ENCODE data around the gene PRKRA. TPM values are rescaled to one million over a fixed set of nuclear protein-coding genes. Genes with fewer than 3 reads are reported as not detected.
"Not testable (repeated sequence)": the region's sequence is repeated elsewhere in the genome, so short reads cannot be mapped to it uniquely, and the experiment has no call there.

The PRKRA gene
- total RNA-seq, 1 donor from 2014 or later, result 70.3 TPM

DNA sequence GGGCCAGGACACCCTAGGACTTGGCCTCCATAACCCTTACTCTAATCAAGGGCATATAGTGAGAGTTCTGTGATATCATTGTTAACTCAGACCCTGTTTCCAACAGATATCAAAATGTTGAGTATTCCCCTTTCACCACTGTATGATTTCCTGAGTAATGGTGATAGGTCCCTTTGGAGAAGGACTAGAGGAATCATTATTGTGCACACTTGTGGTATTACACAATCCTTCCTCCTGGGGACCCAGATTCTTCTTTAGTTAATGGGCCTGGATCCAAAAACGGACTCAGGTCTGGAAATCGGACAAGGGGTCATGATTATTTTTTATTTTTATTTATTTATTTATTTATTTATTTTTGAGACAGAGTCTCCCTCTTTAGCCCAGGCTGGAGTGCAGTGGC, 23.5 kb downstream of the PRKRA start:
- Mint-ChIP-seq H3K4me1 (no peaks in the 10 kb centered on the region), H3K9me3 (peaks cover 30% of the 10 kb centered on the region), H3K4me3 (no peak overlapping the region), H3K27ac (no peak overlapping the region), H3K36me3 (peaks cover 54% of the 10 kb centered on the region), H3K27me3 (ENCODE audit: low read depth) (no peaks in the 10 kb centered on the region)
- no peak for TF ChIP-seq CTCF (IDR thresholded peaks at IDR 0.05; ENCODE audit: unreplicated experiment)
- no peak for DNase-seq (ENCODE audit: low spot score in 2 of 2, unreplicated experiment in 2 of 2)

DNA sequence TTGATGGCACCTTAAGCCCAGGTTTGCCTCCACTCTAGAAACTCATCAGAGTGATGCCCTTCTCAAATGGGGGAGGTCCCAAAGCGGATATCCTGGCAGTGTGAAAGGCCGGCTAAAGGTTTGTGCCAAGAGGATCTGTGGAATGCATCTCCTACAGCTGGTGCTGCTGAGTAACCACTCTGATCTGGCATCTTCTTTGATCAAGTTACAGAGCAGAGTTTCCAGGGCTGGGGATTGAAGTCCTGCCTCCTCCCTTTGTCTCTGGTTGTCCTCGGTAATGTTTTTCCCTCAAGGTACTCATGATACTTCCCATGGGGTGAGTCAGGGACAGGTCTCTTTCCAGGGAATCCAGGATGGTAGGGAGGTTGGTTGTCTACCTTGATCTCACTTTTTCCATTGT, 24.6 kb downstream of the PRKRA start:
- H3K9me3 Mint-ChIP-seq, result peaks cover 30% of the 10 kb centered on the region
- no peak overlapping the region for H3K4me3 Mint-ChIP-seq
- H3K27me3 Mint-ChIP-seq (ENCODE audit: low read depth), result no peaks in the 10 kb centered on the region
- no peak overlapping the region for H3K27ac Mint-ChIP-seq
- peaks cover 45% of the 10 kb centered on the region for H3K36me3 Mint-ChIP-seq
- DNase-seq (ENCODE audit: low spot score in 2 of 2, unreplicated experiment in 2 of 2), result no peak
- no peaks in the 10 kb centered on the region for H3K4me1 Mint-ChIP-seq
- no peak for TF ChIP-seq CTCF (IDR thresholded peaks at IDR 0.05; ENCODE audit: unreplicated experiment)

DNA sequence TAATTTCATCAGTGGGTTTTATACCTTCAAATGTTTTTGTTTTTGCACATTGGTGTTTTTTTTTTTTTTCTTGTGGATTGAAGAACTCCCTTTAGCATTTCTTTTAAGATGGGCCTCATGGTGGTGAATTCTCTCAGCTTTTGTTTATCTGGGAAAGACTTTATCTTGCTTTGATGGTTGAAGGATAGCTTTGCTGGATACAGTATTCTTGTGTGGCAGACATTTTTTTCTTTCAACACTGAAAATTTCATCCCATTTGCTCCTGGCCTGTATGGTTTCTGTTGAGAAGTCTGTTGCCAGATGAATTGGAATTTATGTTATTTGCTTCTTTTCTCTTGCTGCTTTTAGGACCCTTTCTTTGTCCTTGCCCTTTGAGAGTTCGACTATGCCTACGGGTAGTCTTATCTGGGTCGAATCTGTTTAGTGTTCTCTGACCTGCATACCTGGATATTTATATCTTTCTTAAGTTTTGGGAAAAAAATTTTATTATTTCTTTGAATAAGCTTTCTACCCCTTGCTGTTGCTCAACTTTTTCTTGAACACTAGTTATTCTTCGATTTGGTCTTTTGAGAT, 25.6 kb downstream of the PRKRA start:
- H3K36me3 Mint-ChIP-seq, result peaks cover 38% of the 10 kb centered on the region
- H3K27ac Mint-ChIP-seq, result no peak overlapping the region

GRCh38 chr2:178423746-178424145, 27.2 kb downstream of the PRKRA start:
- not testable (repeated sequence) for H3K4me3 Mint-ChIP-seq; H3K27me3 Mint-ChIP-seq (ENCODE audit: low read depth); DNase-seq (ENCODE audit: low spot score in 2 of 2, unreplicated experiment in 2 of 2); H3K27ac Mint-ChIP-seq; H3K4me1 Mint-ChIP-seq
- H3K36me3 Mint-ChIP-seq, result peaks cover 31% of the 10 kb centered on the region
- peaks cover 30% of the 10 kb centered on the region for H3K9me3 Mint-ChIP-seq

More for the DNA sequence above, 25.6 kb downstream of the PRKRA start:
- H3K4me3 Mint-ChIP-seq, result no peak overlapping the region
- H3K27me3 Mint-ChIP-seq (ENCODE audit: low read depth), result no peaks in the 10 kb centered on the region
- H3K4me1 Mint-ChIP-seq, result no peaks in the 10 kb centered on the region
- no peak for DNase-seq (ENCODE audit: low spot score in 2 of 2, unreplicated experiment in 2 of 2)
- TF ChIP-seq CTCF (IDR thresholded peaks at IDR 0.05; ENCODE audit: unreplicated experiment), result no peak
- peaks cover 30% of the 10 kb centered on the region for H3K9me3 Mint-ChIP-seq

DNA sequence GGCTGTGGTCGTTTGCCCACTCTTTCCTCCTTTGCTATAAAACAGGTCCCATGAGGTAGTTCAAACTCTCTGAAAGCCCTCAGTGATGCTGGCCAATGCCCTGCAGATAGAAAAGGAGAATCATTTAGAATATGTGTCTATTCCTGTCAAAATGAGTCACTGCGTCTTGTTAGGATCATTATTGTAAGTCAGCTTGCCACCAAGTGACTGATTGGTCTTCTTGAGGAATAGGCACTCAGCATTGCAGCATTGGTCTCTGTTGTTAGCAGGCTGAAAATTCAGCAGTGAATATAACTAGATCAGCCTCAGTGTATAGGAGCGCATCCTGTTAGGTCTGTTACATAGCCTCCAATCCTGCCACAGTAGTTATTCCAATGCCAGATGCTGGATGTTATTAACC, 28.9 kb downstream of the PRKRA start:
- peaks cover 23% of the 10 kb centered on the region for H3K36me3 Mint-ChIP-seq
- H3K9me3 Mint-ChIP-seq, result peaks cover 30% of the 10 kb centered on the region
- DNase-seq (ENCODE audit: low spot score in 2 of 2, unreplicated experiment in 2 of 2), result no peak
- H3K27ac Mint-ChIP-seq, result no peak overlapping the region
- no peak overlapping the region for H3K4me3 Mint-ChIP-seq
- no peak for TF ChIP-seq CTCF (IDR thresholded peaks at IDR 0.05; ENCODE audit: unreplicated experiment)
- no peaks in the 10 kb centered on the region for H3K4me1 Mint-ChIP-seq
- H3K27me3 Mint-ChIP-seq (ENCODE audit: low read depth), result no peaks in the 10 kb centered on the region

- Mint-ChIP-seq H3K9me3 (peaks cover 18% of the 10 kb centered on the region), H3K4me1 (no peaks in the 10 kb centered on the region), H3K27me3 (ENCODE audit: low read depth) (no peaks in the 10 kb centered on the region), H3K36me3 (peaks cover 13% of the 10 kb centered on the region), H3K4me3 (no peak overlapping the region), H3K27ac (no peak overlapping the region)
- DNase-seq (ENCODE audit: low spot score in 2 of 2, unreplicated experiment in 2 of 2), result no peak
- TF ChIP-seq CTCF (IDR thresholded peaks at IDR 0.05; ENCODE audit: unreplicated experiment), result no peak
Measured at GRCh38 chr2:178420463-178420999, 30.4 kb downstream of the PRKRA start.
